Neural progenitor cell (in vitro differentiated cells): ENCODE data around the gene PDZK1IP1. TPM values are rescaled to one million over a fixed set of nuclear protein-coding genes. Genes with fewer than 3 reads are reported as not detected.

Source experiments
- DNase-seq: peaks from one replicate; pipeline ENCODE4 v3.0.0-alpha.2; 2016; ENCODE audit warnings: low spot score
- H2AFZ ChIP-seq: fragments of 200-600 bp; sonication (generic); replicated peaks from 2 replicates; pipeline ENCODE4 v1.6.1; 2016; ENCODE audit warnings: antibody characterized with exemption
- H3F3A ChIP-seq: fragments of 200-600 bp; sonication (generic); 2 replicates; pipeline ENCODE4 v1.6.1; 2016; ENCODE audit warnings: antibody characterized with exemption, low read depth
- H3K27ac ChIP-seq: fragments of 200-600 bp; sonication (generic); 2 replicates; pipeline ENCODE4 v1.5.1; 2016; ENCODE audit warnings: mild to moderate bottlenecking
- H3K27me3 ChIP-seq: fragments of 200-600 bp; sonication (generic); 2 replicates; pipeline ENCODE4 v1.6.1; 2016; ENCODE audit warnings: mild to moderate bottlenecking, moderate library complexity
- H3K36me3 ChIP-seq: fragments of 200-600 bp; sonication (generic); 2 replicates; pipeline ENCODE4 v1.5.1; 2016
- H3K4me1 ChIP-seq: fragments of 200-600 bp; sonication (generic); 2 replicates; pipeline ENCODE4 v1.6.1; 2016; ENCODE audit warnings: mixed run types
- H3K4me2 ChIP-seq: fragments of 200-600 bp; sonication (generic); 2 replicates; pipeline ENCODE4 v1.6.1; 2016
- H3K4me3 ChIP-seq: fragments of 200-600 bp; sonication (generic); 2 replicates; pipeline ENCODE4 v1.5.1; 2016
- H3K79me2 ChIP-seq: fragments of 200-600 bp; sonication (generic); 2 replicates; pipeline ENCODE4 v1.6.1; 2016; ENCODE audit warnings: low read depth
- H3K9ac ChIP-seq: fragments of 200-600 bp; sonication (generic); 2 replicates; pipeline ENCODE4 v1.6.1; 2016
- H3K9me3 ChIP-seq: fragments of 200-600 bp; sonication (generic); 2 replicates; pipeline ENCODE4 v1.5.1; 2016; ENCODE audit warnings: low read depth
- H4K20me1 ChIP-seq: fragments of 200-600 bp; sonication (generic); 2 replicates; pipeline ENCODE4 v1.6.1; 2016; ENCODE audit warnings: low read depth
- H3K27ac Mint-ChIP-seq: 3 replicates; pipeline ENCODE4 v1.8.0; 2021; ENCODE audit warnings: mixed read lengths
- H3K27me3 Mint-ChIP-seq: 2 replicates; pipeline ENCODE4 v1.8.0; 2022; ENCODE audit warnings: low read depth, mild to moderate bottlenecking, inconsistent platforms, moderate library complexity, mixed read lengths; ENCODE audit not compliant: insufficient read depth
- H3K36me3 Mint-ChIP-seq: 3 replicates; pipeline ENCODE4 v1.8.0; 2021; ENCODE audit warnings: mixed read lengths
- H3K4me1 Mint-ChIP-seq: 3 replicates; pipeline ENCODE4 v1.8.0; 2021; ENCODE audit warnings: mixed read lengths
- H3K4me3 Mint-ChIP-seq: 3 replicates; pipeline ENCODE4 v1.8.0; 2021; ENCODE audit warnings: mild to moderate bottlenecking, moderate library complexity, mixed read lengths
- H3K9me3 Mint-ChIP-seq: 3 replicates; pipeline ENCODE4 v1.8.0; 2020; ENCODE audit warnings: mixed read lengths
- CTCF ChIP-seq: fragments of 200-600 bp; sonication (generic); IDR thresholded peaks from 2 replicates; pipeline ENCODE4 v1.5.1; 2017; ENCODE audit warnings: antibody characterized with exemption, mild to moderate bottlenecking
- EZH2 ChIP-seq: fragments of 200-600 bp; sonication (generic); IDR thresholded peaks from 2 replicates; pipeline ENCODE4 v1.6.1; 2017; ENCODE audit warnings: antibody characterized with exemption, mild to moderate bottlenecking, moderate library complexity
- EZH2phosphoT487 ChIP-seq: fragments of 200-600 bp; sonication (generic); IDR thresholded peaks from 2 replicates; pipeline ENCODE4 v1.6.1; 2017; ENCODE audit warnings: antibody characterized with exemption
- total RNA-seq: library from RNA; depleted of rRNA; stranded (reverse); fragments of >200 nt; gene quantifications from 2 replicates; pipeline ENCODE4 v1.2.3, GENCODE V29; 2015; ENCODE audit warnings: low replicate concordance

Gene PDZK1IP1
- total RNA-seq, 1 donor from 2014 or later, result not detected

DNA sequence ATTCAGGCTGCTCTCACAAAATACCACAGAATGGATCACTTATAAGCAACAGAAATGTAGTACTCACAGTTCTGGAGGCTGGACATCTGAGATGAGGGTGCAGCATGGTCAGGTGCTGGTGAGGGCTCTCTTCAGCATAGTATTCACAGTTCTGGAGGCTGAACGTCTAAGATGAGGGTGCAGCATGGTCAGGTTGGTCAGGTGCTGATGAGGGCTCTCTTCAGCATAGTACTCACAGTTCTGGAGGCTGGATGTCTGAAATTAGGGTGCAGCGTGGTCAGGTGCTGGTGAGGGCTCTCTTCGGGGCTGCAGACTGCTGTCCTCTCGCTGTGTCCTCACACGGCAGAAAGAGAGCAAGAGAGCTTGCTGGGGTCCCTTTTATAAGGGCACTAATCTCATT lies 17.1 kb downstream of the PDZK1IP1 start:
- no peak for DNase-seq
- Histone ChIP-seq H3K4me2 (no peak overlapping the region), H3K9me3 (no peaks in the 10 kb centered on the region), H3K4me1 (no peaks in the 10 kb centered on the region), H3F3A (no peaks in the 10 kb centered on the region), H2AFZ (no peak overlapping the region), H3K27ac (no peak overlapping the region), H3K79me2 (no peaks in the 10 kb centered on the region), H4K20me1 (no peaks in the 10 kb centered on the region), H3K9ac (no peak overlapping the region), H3K36me3 (no peaks in the 10 kb centered on the region), H3K4me3 (no peak overlapping the region), H3K27me3 (no peaks in the 10 kb centered on the region)
- Mint-ChIP-seq H3K27ac (no peak overlapping the region), H3K9me3 (no peaks in the 10 kb centered on the region), H3K4me3 (no peak overlapping the region), H3K36me3 (no peaks in the 10 kb centered on the region), H3K27me3 (peaks cover 14% of the 10 kb centered on the region), H3K4me1 (peaks cover 3% of the 10 kb centered on the region)
- TF ChIP-seq EZH2phosphoT487, result no peak
- TF ChIP-seq EZH2, result no peak
- no peak for TF ChIP-seq CTCF

DNA sequence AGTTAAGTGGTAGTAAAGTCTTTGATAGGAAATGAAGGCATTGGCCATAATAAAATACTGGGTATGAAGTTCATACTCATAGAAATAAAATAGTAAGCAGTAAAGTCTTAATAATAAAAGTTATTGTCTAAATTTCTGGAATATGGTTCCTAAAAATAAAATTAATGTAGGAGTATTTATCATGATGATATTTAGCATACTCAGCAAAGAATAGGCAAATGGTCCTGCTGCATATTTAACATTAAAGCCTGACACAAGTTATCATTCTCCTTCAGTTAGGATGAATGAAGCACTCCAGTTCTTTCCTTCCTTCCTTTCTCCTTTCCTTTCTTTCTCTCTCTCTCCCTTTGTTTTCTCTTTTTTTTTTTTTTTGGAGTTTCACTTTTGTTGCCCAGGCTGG lies 25.3 kb downstream of the PDZK1IP1 start:
- Histone ChIP-seq H2AFZ (no peak overlapping the region), H3K27me3 (no peaks in the 10 kb centered on the region), H3K4me2 (no peak overlapping the region), H4K20me1 (no peaks in the 10 kb centered on the region), H3K27ac (no peak overlapping the region), H3K9ac (no peak overlapping the region), H3K79me2 (no peaks in the 10 kb centered on the region), H3K4me3 (no peak overlapping the region), H3F3A (no peaks in the 10 kb centered on the region), H3K4me1 (no peaks in the 10 kb centered on the region), H3K36me3 (no peaks in the 10 kb centered on the region), H3K9me3 (no peaks in the 10 kb centered on the region)
- no peak overlapping the region for H3K4me3 Mint-ChIP-seq
- no peak overlapping the region for H3K27ac Mint-ChIP-seq
- H3K9me3 Mint-ChIP-seq, result peaks cover 4% of the 10 kb centered on the region
- TF ChIP-seq CTCF (no peak), EZH2 (no peak), EZH2phosphoT487 (no peak)
- H3K4me1 Mint-ChIP-seq, result no peaks in the 10 kb centered on the region
- H3K27me3 Mint-ChIP-seq, result peaks cover 9% of the 10 kb centered on the region
- no peaks in the 10 kb centered on the region for H3K36me3 Mint-ChIP-seq
- DNase-seq, result no peak

DNA sequence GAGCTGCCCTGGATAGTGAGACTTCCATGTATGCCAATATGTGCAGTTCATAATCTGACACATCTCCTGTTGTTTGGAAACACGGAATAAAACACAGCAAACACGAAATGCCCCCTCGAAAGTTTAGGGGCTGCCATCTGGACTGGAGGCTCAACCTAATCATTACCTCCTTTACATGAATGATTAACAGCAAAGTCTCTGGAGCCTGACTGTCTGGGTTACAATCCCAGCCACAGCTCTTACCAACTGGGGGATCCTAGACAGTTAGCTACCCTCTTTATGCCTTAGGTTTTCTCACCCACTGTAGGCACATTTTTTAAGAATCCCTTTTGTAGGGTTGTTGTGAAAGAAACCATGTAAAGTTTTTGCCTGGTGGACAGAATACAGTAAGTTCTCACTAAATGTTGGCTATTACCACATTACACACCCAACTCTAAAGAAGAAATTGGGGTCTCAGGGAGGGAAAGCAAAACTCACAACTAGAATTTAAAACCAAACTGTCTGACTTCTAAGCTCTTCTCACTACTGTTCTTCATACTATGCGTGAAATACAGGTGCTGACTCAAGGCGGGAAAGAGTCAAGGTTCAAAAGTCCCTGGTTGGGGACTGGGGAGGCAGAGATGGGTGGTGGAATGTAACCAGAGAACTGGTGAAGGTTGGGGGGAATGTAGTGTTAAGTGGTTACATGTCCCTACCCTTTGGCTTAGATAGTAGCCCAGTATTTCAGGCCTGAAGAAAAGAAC lies 28.4 kb downstream of the PDZK1IP1 start:
- Histone ChIP-seq H3K4me1 (no peaks in the 10 kb centered on the region), H3F3A (no peaks in the 10 kb centered on the region), H4K20me1 (no peaks in the 10 kb centered on the region), H3K27ac (no peak overlapping the region), H3K4me3 (no peak overlapping the region), H3K79me2 (no peaks in the 10 kb centered on the region), H3K9me3 (no peaks in the 10 kb centered on the region), H3K4me2 (no peak overlapping the region), H2AFZ (no peak overlapping the region), H3K36me3 (no peaks in the 10 kb centered on the region), H3K27me3 (no peaks in the 10 kb centered on the region), H3K9ac (no peak overlapping the region)
- H3K27ac Mint-ChIP-seq, result no peak overlapping the region
- no peaks in the 10 kb centered on the region for H3K4me1 Mint-ChIP-seq
- H3K9me3 Mint-ChIP-seq, result peaks cover 4% of the 10 kb centered on the region
- DNase-seq, result no peak
- no peak overlapping the region for H3K4me3 Mint-ChIP-seq
- no peaks in the 10 kb centered on the region for H3K36me3 Mint-ChIP-seq
- TF ChIP-seq CTCF, result no peak
- peaks cover 9% of the 10 kb centered on the region for H3K27me3 Mint-ChIP-seq
